Calu3 (cell line): ENCODE measurements around the gene RAB17. TPM values are rescaled to one million over a fixed set of nuclear protein-coding genes. Genes with fewer than 3 reads are reported as not detected.
A peak's percentile ranks its signal among the peaks of the same experiment; 100 is the strongest.

ENCODE experiments used
- BruUV-seq: library from RNA; stranded (reverse); fragments of 400-500 nt; replicated peaks from 2 replicates; lab custom pipeline; 2021; lab: Mats Ljungman, UMichigan
- CTCF ChIA-PET: fragments of 300-600 bp; sonication (Branson Sonifier 250); formaldehyde crosslinking; loops from one replicate; lab custom pipeline; 2022; ENCODE audit warnings: antibody characterized with exemption; lab: Charles Lee
- DNase-seq: peaks from one replicate; pipeline ENCODE4 v3.0.0; 2022
- H3K27ac Mint-ChIP-seq: one replicate; pipeline ENCODE4 v1.8.0; 2022; ENCODE audit warnings: mixed read lengths; ENCODE audit not compliant: unreplicated experiment
- H3K27me3 Mint-ChIP-seq: one replicate; pipeline ENCODE4 v1.8.0; 2022; ENCODE audit warnings: mixed read lengths; ENCODE audit not compliant: unreplicated experiment
- H3K36me3 Mint-ChIP-seq: one replicate; pipeline ENCODE4 v1.8.0; 2022; ENCODE audit warnings: mild to moderate bottlenecking, moderate library complexity, mixed read lengths; ENCODE audit not compliant: insufficient read depth, unreplicated experiment
- H3K4me1 Mint-ChIP-seq: one replicate; pipeline ENCODE4 v1.8.0; 2022; ENCODE audit warnings: mild to moderate bottlenecking, low read depth, mixed read lengths; ENCODE audit not compliant: unreplicated experiment
- H3K4me3 Mint-ChIP-seq: one replicate; pipeline ENCODE4 v1.8.0; 2022; ENCODE audit warnings: mild to moderate bottlenecking, low read depth, moderate library complexity, mixed read lengths; ENCODE audit not compliant: unreplicated experiment
- H3K9me3 Mint-ChIP-seq: one replicate; pipeline ENCODE4 v1.8.0; 2022; ENCODE audit warnings: low read depth, mixed read lengths; ENCODE audit not compliant: unreplicated experiment
- intact Hi-C: fragments of 100-400 bp; cut with micrococcal nuclease; formaldehyde crosslinking; loops from one replicate; pipeline ENCODE4 v1.10.0; 2022; ENCODE audit not compliant: unreplicated experiment
- total RNA-seq: library from RNA; stranded (reverse); gene quantifications from 2 replicates; pipeline ENCODE4 v1.2.3, GENCODE V29; 2022
- TF ChIP-seq, protein P1 (sequence below): fragments of 200-600 bp; IDR thresholded peaks from one replicate; pipeline ENCODE4 v1.8.0; 2022; ENCODE audit warnings: antibody characterized with exemption; ENCODE audit not compliant: unreplicated experiment

The RAB17 gene
- total RNA-seq, 1 experiment from 2014 or later, result 33.3 TPM

GRCh38 chr2:237563816-237564215 is 26.7 kb downstream of the RAB17 start:
- Mint-ChIP-seq H3K36me3 (no peaks in the 10 kb centered on the region), H3K27ac (no peak overlapping the region), H3K4me1 (no peaks in the 10 kb centered on the region), H3K27me3 (peaks cover 16% of the 10 kb centered on the region), H3K4me3 (no peak overlapping the region), H3K9me3 (no peaks in the 10 kb centered on the region)
- DNase-seq, result peak; percentile 59
- CTCF ChIA-PET, result interaction anchor here (1.5 kb wide), 1 partner anchor 93 kb away, joined by 5 read pairs; no protein-coding TSS in a partner anchor
- intact Hi-C loops, result no loop called here
- TF ChIP-seq, protein P1, sequence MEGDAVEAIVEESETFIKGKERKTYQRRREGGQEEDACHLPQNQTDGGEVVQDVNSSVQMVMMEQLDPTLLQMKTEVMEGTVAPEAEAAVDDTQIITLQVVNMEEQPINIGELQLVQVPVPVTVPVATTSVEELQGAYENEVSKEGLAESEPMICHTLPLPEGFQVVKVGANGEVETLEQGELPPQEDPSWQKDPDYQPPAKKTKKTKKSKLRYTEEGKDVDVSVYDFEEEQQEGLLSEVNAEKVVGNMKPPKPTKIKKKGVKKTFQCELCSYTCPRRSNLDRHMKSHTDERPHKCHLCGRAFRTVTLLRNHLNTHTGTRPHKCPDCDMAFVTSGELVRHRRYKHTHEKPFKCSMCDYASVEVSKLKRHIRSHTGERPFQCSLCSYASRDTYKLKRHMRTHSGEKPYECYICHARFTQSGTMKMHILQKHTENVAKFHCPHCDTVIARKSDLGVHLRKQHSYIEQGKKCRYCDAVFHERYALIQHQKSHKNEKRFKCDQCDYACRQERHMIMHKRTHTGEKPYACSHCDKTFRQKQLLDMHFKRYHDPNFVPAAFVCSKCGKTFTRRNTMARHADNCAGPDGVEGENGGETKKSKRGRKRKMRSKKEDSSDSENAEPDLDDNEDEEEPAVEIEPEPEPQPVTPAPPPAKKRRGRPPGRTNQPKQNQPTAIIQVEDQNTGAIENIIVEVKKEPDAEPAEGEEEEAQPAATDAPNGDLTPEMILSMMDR, result no peak
- BruUV-seq, result no TSS peak

- TF ChIP-seq, protein P1, result no peak
- intact Hi-C loops, result no loop called here
- BruUV-seq, result no TSS peak
- Mint-ChIP-seq H3K4me1 (no peaks in the 10 kb centered on the region), H3K27ac (no peak overlapping the region), H3K9me3 (no peaks in the 10 kb centered on the region), H3K36me3 (no peaks in the 10 kb centered on the region), H3K27me3 (peaks cover 14% of the 10 kb centered on the region), H3K4me3 (no peak overlapping the region)
- CTCF ChIA-PET, result no interaction called here
- DNase-seq, result no peak
Measured at GRCh38 chr2:237561221-237561620, 29.3 kb downstream of the RAB17 start.

DNA sequence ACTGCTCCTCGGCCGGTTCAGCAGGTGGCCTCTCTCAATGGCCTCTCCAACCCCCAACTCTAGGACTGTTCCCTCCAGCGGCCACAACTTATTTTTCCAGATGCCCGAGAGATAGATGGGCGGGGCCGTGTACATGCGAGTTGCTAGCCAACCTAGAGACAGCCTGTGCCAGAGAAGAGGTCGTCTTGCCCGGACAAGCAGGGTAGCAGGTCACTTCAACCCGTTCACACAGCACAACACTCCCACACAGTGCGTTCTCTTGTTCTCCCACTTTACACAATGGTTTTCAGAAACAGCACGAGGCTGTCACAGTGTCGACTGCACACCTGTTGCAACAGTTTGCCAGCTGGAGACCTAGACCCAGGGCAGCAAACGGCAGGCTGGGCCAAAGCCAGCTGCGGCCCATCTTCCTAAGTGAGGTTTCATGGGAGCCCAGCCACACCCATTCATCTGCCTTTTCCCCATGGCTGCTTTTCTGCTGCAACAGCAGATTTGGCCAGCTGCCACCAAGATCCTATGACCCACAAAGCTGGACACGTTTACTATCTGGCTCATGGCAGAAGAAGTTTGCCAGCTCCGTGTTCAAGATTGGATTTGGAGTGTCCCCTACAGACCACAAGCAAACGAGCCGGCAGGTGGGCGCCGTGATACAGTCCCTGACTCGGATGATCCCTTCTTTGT is 31.4 kb downstream of the RAB17 start:
- no peak overlapping the region for H3K4me3 Mint-ChIP-seq
- no peak overlapping the region for H3K27ac Mint-ChIP-seq
- intact Hi-C loops, result no loop called here
- TF ChIP-seq, protein P1, result no peak
- no peak for DNase-seq
- H3K4me1 Mint-ChIP-seq, result no peaks in the 10 kb centered on the region
- H3K36me3 Mint-ChIP-seq, result no peaks in the 10 kb centered on the region
- CTCF ChIA-PET, result no interaction called here
- peaks cover 14% of the 10 kb centered on the region for H3K27me3 Mint-ChIP-seq
- BruUV-seq, result no TSS peak
- no peaks in the 10 kb centered on the region for H3K9me3 Mint-ChIP-seq

DNA sequence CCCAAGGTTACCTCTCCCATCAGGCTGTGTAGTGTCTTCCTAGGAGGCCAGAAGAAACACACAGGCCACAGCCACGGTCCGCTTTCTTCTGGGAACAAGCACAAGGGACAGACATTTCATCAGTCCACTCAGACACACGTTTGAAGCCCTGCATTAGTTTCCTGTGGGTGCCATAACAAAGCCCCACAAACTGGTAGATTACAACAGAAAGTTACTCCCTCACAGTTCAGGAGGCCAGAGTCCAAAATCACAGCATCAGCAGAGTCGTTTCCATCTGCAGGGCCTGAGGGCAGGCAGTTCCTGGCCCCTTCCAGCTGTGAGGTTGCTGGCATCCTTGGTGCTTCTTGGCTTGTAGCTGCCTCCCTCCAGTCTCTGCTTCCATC is 32.9 kb downstream of the RAB17 start:
- Mint-ChIP-seq H3K4me3 (no peak overlapping the region), H3K36me3 (no peaks in the 10 kb centered on the region), H3K9me3 (no peaks in the 10 kb centered on the region), H3K27ac (no peak overlapping the region), H3K27me3 (peaks cover 14% of the 10 kb centered on the region), H3K4me1 (no peaks in the 10 kb centered on the region)
- BruUV-seq, result no TSS peak
- CTCF ChIA-PET, result interaction anchor here (1.6 kb wide), 1 partner anchor 14 kb away, joined by 3 read pairs; no protein-coding TSS in a partner anchor
- intact Hi-C loops, result no loop called here
- TF ChIP-seq, protein P1, result no peak
- DNase-seq, result no peak
